Tibial nerve (tissue), 4 donors: ENCODE results near the gene SHISA8.

Experiments
- CTCF ChIP-seq, 5 experiments: fragments of 200-600 bp in 3 of 5; fragments of 450-650 bp in 2 of 5; sonication (generic) in 3 of 5; IDR thresholded peaks; one replicate each; pipeline ENCODE4 v1.5.1; 2016 to 2019; ENCODE audit warnings: antibody characterized with exemption in 5 of 5, mild to moderate bottlenecking in 3 of 5, moderate library complexity in 2 of 5
- EP300 ChIP-seq, 2 donors: sonication (generic); formaldehyde crosslinking; IDR thresholded peaks; one replicate each; pipeline ENCODE4 v1.6.1; 2017; ENCODE audit warnings: antibody characterized with exemption in 2 of 2, mild to moderate bottlenecking in 1 of 2

GRCh38 chr22:41925783-41926460 lies 11.0 kb upstream of the SHISA8 start:
- no peak for TF ChIP-seq EP300 (IDR thresholded peaks at IDR 0.05)
- TF ChIP-seq CTCF (IDR thresholded peaks at IDR 0.05), result peak; percentile 60 to 74 (median 61)
